Fibroblast of peridontal ligament (primary cell): ENCODE results near the gene KLB.
"Not testable (repeated sequence)": the region's sequence is repeated elsewhere in the genome, so short reads cannot be mapped to it uniquely, and the experiment has no call there.

Source experiments
- DNase-seq: peaks from one replicate; pipeline ENCODE4 v3.0.0-alpha.2; 2010; ENCODE audit errors: extremely low read depth

KLB gene

DNA sequence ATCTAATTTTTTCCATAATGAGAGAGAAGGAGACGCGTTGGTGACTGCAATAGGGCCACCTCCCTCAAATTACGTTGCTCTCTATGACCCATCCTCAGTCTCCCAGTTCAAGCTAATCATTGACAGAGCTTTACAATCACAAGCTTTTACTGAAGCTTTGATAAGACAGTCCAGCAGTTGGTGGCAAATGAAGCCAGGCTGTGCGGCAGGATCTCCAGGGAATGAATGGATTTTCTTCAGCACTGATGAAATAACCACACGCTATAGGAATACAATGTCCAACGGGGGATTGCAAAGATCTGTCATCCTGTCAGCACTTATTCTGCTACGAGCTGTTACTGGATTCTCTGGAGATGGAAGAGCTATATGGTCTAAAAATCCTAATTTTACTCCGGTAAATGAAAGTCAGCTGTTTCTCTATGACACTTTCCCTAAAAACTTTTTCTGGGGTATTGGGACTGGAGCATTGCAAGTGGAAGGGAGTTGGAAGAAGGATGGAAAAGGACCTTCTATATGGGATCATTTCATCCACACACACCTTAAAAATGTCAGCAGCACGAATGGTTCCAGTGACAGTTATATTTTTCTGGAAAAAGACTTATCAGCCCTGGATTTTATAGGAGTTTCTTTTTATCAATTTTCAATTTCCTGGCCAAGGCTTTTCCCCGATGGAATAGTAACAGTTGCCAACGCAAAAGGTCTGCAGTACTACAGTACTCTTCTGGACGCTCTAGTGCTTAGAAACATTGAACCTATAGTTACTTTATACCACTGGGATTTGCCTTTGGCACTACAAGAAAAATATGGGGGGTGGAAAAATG, at the start of gene KLB:
Gene KLB, plus strand, starts transcription at position 168 of the 821 bp plus-strand sequence. Its CDS starts 20 bp downstream, at position 188.
- DNase-seq: no peak

DNA sequence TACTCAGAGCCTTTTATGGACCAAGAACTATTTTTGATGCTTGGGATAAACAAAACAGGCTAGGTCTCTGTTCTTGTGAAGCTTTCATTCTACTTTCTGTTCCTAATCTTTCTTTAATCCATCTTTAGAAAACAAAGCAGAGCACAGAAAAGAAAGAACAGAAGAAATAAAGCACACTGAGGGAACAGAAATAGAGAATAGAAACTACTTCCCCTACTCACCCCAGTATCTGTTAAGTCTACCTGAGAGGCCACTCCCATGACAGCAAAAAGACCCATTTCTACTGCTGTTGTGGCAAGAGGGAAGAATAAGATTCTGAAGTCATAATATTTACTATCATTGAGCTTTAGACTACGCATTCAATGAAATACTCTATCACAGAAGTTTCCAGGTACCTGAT, 49.7 kb upstream of the KLB start:
- DNase-seq: no peak

DNA sequence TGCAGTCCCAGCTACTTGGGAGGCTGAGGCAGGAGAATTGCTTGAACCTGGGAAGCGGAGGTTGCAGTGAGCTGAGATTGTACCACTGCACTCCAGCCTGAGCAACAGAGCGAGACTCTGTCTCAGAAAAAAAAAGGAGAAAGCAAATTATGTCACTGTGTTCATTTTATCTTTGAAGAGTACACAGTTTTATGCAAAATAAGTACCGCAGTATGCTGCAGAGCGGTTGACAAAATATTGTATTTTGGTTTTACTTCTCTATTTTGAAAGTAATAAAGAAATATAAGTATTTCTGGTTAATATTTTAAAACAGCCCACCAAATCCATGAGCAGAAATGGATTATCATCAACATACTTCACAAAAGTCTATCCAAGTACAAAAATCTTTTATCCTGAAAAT, 46.1 kb upstream of the KLB start:
- not testable (repeated sequence) for DNase-seq

DNA sequence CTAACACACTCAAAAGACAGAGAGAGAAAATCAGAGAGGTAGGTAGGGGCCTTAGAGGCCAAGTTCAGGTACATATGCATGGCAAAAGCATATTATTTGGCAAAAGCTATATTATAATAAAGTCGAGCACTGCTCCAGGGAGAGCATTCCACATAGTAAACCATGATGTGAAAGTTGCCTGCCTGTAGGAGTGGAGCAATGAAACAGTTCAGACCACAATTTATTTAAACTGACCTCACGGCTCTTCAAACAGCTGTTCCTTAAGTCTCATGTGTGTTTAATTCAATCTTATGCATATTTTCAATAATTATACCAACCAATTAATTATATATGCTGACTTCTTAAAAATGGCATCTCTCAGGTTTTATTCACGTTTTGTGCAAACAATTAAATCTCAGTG, 43.9 kb upstream of the KLB start:
- DNase-seq: peak; percentile 78

DNA sequence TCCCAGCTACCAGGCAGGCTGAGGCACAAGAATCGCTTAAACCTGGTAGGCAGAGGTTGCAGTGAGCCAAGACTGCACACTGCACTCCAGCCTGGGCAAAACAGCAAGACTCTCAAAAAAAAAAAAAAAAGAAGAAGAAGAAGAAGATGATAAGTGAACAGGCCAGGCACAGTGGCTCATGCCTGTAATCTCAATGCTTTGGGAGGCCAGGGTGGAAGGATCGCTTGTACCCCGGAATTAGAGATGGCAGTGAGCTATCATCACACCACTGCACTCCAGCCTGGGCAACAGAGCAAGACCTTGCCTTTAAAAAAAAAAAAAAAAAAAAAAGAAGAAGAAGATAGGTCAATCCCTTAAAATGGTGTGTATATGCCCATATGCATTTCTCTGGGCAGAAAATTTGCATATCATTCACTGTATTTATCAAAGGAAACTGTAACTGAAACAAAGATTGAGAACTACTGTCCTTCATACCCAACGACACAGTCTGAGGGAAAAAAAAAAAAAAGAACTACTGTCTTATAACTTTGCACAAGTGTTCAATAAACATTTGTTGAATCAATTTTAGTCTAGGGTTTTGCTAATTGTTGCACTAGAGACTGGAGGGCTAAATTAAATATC, 42.8 kb upstream of the KLB start:
- DNase-seq: no peak

DNA sequence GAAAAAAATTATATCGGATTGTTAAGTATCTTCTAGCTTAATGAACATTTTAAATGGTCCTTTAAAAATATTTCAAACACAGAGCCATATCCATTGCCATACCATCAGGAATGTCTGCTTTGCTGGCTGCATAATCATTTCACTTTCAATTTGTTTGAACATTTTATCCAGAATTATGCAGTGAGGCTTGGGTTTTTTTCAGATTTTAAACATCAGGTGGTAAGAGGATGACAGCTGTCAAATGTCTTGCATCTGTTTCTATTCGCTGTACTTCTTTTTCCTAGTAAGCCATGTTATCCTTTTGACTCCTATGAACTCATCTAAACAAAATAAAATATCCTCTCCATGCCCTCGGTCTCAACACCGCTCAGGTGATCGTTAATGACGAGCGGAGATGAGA, 41.4 kb upstream of the KLB start:
- no peak for DNase-seq

DNA sequence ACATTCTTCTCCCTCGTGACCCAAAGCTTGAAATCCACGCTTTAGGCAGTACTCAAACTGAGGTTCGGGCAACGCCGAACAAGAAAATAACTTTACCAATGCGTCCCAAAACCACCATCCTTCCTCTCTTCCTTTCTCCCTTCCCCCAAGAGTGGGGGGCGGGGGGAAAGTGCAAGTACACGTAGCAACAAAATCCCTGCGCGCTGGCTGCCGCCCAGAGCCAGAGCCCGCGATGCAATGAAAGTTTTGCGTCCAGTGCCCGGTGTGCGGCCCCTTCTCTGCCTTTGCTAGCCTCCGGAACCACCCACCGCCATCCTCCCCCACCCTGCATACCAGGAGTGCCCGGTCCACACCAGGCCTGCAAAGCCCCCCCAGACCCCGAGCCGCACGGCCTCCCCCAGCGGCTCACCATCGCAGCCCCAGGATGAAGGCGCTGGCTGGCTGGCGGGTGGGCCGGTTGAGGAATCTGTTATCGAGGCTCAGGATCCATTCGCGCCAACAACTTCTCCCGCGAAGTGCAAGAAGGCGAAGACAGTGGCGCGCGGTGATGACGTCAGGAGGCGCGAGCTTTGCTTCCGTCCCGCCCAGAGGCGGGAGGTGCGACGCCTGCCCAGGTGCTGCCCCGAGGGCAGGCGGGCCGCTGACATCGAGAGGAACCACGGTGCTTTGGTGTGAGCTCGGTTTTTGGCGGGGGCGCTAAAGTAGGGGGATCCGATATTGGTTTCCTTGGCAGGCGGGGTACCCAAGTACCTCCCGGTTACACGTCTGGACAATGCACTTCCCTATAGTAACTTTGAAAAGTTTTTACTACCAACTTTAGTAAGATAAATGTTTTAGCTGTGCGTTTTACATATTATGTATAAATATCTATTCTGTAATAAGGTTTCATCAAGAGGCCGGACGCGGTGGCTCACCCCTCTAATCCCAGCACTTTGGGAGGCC, 40.6 kb upstream of the KLB start, which contains the start of gene RFC1:
Gene RFC1, minus strand, starts transcription at position 533 of the 942 bp plus-strand sequence. Its CDS starts 121 bp downstream, at position 412.
- peak; percentile 88 for DNase-seq

DNA sequence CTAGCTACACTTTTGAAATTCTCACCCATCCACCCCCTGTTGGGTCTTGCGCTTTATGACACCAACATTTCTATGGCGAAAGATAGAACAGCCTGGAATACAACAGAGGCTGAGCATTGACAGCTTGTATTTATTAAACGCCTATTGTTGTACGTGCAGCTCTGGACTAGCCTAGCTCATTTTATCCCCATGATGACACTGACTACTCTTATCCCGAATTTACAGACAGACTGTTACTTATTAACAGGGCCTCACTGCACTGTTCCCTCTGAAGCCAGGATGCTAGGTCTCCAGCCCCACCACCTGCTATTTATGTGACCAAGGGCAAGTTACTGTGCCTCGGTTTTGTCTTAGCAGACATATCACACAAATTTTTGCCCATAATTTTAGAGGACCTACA, 39.6 kb upstream of the KLB start:
- no peak for DNase-seq

DNA sequence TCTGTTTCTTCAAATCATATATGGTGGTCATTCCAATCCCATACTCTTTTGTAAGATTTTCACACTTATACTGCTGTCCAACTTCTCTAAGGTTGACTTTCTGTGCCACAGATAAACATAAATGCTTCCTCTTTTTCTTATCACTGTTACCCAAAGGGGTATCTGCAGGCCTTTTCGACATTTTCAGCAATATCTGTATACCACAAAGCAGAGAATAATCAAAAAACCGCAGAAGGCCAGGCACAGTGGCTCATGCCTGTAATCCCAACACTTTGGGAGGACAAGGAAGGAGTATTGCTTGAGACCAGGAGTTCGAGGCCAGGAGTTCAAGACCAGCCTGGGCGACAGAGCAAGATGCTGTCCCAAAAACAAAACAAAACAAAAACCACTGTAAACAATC, 37.4 kb upstream of the KLB start:
- no peak for DNase-seq

DNA sequence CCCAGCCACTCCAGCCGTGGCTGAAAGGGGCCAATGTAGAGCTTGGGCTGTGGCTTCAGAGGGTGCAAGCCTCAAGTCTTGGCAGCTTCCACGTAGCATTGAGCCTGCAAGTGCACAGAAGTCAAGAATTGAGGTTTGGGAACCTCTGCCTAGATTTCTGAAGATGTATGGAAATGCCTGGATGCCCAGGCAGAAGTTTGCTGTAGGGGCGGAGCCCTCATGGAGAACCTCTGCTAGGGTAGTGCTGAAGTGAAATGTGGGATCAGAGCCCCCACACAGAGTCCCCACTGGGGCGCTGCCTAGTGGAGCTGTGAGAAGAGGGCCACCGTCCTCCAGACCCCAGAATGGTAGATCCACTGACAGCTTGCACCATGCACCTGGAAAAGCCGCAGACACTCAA, 35.5 kb upstream of the KLB start:
- not testable (repeated sequence) for DNase-seq

DNA sequence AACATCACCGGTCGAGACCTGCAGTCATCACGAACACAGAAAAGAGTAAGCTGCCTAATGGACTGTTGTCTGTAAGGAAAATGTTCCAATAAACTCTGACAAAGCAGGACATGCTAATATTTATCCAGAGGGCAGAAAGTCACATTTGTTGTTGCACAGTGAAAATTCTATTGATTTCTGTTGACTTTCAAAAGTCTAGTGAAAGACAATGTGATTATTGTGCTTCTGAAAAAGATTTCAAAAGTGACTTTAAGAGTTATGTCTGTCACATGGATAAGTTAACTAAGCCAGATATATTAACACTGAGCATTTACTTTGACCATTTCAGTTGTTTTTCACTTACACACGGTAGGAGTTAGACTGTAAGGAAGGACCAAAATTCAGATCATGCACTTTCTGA, 31.3 kb upstream of the KLB start:
- no peak for DNase-seq

DNA sequence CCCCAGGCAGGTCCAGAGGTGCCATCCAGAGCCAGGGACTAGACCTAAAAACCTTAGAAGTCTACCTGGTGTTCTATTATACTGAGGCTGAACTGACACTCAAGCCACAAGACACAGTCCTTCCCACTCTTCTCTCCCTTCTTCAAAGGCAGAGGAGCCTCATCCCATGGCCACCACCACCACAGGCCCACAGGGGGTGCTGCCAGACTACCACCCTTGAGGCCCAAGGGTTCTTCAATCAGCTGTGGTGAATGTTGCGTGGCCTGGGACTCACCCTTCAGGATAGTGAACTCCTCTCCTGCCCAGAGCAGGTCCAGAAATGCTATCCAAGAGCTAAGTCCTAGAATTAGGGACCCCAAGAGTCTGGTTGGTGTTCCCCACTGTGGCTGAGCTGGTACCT, 23.0 kb upstream of the KLB start:
- DNase-seq: no peak

DNA sequence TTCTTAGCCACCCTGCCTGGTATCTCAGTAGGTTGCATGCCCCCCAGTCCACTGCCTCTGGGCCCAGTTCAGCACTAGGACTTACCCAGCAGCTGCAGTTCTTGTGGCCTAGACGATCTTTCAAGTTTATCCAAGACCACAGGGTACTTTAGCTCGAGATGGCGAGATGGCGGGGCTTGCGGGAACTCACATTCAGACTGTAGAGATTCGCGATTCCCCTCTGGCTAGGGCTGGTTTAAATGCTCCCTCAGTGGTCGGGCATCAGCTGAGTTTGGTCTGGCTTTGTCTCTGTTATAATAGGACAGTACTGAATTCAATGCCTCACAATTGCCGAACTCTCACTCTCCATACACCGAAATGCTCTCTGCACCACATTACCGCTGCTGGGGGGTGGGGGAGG, 22.2 kb upstream of the KLB start:
- no peak for DNase-seq

DNA sequence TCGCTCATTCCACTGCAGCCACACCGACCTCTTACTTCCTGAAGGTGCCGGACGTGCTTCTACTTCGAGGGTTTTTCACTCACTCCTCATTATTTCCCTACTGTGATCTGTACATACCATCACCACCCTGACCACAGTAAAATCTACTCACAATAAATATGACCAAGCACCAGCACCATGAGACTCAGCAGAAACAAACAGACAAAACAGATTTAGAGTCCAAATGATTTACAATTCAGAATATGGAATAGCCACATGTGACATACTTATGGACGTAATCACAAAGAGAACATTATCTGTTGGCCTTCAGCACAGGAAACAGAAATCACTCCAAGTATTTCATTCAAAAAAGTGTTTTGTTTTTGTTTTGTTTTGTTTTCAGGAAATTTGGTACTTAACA, 16.1 kb upstream of the KLB start:
- no peak for DNase-seq

DNA sequence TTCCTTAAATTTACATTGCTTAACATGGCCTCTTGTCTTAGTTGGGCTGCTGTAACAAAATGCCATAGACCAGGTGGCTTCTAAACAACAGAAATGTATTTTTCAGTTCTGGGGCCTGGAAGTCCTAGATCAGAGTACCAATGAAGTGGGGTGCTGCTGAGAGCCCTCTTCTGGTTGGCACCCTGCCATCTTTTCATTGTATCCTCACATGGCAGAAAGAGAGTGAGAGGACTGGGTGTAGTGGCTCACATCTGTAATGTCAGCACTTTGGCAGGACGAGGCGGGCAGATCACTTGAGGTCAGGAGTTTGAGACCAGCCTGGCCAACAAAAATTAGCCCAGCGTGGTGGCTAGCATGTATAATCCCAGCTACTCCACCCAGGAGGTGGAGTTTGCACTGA, 12.0 kb upstream of the KLB start:
- DNase-seq: no peak

DNA sequence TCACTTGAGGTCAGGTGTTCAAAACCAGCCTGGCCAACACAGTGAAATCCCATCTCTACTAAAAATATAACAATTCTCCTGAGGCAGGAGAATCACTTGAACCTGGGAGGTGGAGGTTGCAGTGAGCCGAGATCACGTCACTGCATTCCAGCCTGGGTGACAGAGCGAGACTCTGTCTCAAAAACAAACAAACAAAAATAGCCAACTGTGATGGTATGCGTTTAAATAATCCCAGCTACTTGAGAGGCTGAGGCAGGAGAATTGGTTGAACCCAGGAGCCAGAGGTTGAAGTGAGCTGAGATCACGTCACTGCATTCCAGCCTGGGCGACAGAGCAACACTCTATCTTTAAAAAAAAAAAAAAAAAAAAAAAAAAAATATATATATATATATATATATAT, 5.1 kb upstream of the KLB start:
- not testable (repeated sequence) for DNase-seq

DNA sequence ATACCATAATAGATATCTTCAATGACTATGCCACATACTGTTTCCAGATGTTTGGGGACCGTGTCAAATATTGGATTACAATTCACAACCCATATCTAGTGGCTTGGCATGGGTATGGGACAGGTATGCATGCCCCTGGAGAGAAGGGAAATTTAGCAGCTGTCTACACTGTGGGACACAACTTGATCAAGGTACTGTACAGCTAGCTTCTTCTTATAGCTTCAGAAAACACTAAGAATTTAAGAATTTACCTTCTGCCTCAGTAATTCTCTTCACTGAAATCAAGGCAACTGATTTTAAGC, 805 bp downstream of the KLB start:
- no peak for DNase-seq

DNA sequence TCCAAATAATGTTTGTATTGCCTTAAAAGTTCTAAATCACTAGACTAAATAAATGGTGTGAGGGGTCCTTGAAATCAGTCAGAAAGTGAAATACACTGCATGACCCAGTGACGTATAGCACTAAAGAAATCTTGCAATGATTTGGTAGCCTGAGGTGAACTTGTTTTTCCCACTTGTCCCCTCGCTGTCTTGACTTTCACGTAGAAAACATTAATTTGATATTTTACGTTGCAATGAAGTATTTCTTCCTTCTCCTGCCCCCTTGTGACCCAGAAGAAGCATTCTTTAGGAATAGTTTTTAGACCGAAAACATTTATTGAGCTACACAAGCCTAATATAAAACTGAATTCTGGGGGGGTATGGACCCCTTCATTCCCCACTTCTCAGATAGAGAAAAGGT, 3.7 kb downstream of the KLB start:
- DNase-seq: peak; percentile 33

DNA sequence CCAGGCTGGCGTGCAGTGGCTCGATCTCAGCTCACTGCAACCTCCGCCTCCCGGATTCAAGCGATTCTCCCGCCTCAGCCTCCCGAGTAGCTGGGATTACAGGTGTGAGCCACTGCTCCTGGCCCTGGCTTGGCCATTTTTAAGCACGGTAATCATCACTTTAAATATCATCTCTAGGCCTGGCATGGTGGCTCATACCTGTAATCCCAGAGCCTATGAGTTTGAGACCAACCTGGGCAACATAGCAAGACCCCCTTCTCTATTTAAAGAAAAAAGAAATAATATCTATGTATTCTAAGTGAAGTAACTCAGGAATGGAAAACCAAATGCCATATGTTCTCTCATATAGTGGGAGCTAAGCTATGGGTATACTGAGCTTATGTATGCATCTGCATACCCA, 4.8 kb downstream of the KLB start:
- DNase-seq: not testable (repeated sequence)

DNA sequence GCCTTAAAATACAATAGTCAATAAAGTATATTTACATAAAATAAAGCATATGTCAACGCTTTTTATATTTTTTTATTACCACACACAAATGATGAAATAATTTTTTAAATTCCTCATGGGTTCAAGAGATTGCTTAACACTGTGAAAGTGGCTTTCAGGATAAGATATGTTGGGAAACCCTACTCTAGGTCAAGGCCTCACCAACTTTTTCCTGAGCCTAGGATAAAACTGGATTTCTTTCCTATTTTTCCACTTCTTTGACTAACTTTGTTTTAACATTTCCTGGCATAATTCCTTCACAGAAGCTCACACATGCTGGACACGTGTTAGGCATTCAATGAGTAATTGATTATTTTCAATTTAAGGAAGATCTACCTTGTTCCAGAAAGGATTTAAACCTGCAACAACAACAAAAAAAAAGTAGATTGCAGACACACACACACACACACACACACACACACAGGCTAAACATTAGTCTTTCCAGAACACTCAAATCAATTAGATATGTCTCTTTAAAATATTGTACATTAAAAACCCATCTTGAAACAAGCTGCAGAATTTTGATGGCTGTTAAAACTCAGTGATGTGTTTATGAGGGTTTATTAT, 9.1 kb downstream of the KLB start:
- DNase-seq: no peak

DNA sequence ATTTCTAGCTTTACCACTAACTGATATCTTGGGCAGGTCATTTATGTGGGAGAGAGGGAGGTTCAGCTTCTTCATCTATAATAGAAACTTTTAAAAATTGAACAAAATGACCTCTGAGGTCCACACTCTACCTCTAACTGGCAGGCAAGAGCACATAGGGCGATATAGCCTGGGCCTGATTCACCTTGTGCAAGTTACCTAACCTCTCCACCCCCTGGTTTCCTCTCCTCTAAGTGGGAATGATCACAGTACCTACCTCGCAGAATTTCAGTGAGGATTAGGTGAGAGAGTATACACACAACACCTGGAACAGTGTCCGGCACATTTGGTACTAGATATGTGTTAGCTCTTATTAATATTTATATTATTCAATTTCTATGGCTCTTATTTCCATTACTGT, 15.5 kb downstream of the KLB start:
- DNase-seq: no peak

DNA sequence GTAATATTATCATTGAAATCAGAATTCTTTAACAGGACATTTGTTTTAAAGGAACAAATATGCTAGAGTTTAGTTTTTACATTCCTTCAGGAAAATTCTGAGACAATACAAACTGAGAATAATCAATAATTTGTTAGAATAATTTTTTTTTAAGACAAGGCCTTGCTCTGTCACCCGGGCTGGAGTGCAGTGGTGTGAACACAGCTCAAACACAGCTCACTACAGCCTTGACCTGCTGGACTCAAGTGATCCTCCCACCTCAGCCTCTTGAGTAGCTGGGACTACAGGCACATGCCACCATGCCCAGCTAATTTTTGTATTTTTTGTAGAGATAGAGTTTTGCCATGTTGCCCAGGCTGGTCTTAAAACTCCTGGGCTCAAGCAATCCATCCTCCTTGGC, 18.6 kb downstream of the KLB start:
- DNase-seq: not testable (repeated sequence)
